GM23338 (cell line): ENCODE results near the gene UBL7. TPM values are rescaled to one million over a fixed set of nuclear protein-coding genes. Genes with fewer than 3 reads are reported as not detected.

ENCODE experiments used
- ATAC-seq: fragments of 200-7000 bp; cut with Tn5 transposase; 3 replicates; pipeline ENCODE4 v1.9.1; 2020
- DNase-seq: peaks from one replicate; pipeline ENCODE4 v3.0.0-alpha.2; 2015; ENCODE audit warnings: low spot score
- H2AFZ ChIP-seq: fragments of 200-600 bp; sonication (generic); 2 replicates; pipeline ENCODE4 v1.8.0; 2016; ENCODE audit warnings: antibody characterized with exemption, mild to moderate bottlenecking, moderate library complexity
- H3F3A ChIP-seq: fragments of 200-600 bp; sonication (generic); replicated peaks from 2 replicates; pipeline ENCODE4 v1.8.0; 2017; ENCODE audit warnings: antibody characterized with exemption, mixed run types, low read depth
- H3K27ac ChIP-seq: fragments of 200-600 bp; sonication (generic); 2 replicates; pipeline ENCODE4 v1.6.1; 2016; ENCODE audit warnings: low read depth
- H3K27me3 ChIP-seq: fragments of 200-600 bp; sonication (generic); 2 replicates; pipeline ENCODE4 v1.8.0; 2016; ENCODE audit warnings: mild to moderate bottlenecking, mixed run types, moderate library complexity; ENCODE audit not compliant: insufficient read depth
- H3K36me3 ChIP-seq: fragments of 200-600 bp; sonication (generic); 2 replicates; pipeline ENCODE4 v1.8.0; 2016; ENCODE audit warnings: mild to moderate bottlenecking; ENCODE audit not compliant: insufficient read depth
- H3K4me1 ChIP-seq: fragments of 200-600 bp; sonication (generic); 2 replicates; pipeline ENCODE4 v1.8.0; 2016; ENCODE audit warnings: mild to moderate bottlenecking, moderate library complexity; ENCODE audit not compliant: insufficient read depth
- H3K4me2 ChIP-seq: fragments of 200-600 bp; sonication (generic); 2 replicates; pipeline ENCODE4 v1.7.1; 2017; ENCODE audit warnings: mixed run types
- H3K4me3 ChIP-seq: fragments of 200-600 bp; sonication (generic); 2 replicates; pipeline ENCODE4 v1.6.1; 2016; ENCODE audit warnings: mixed run types
- H3K79me2 ChIP-seq: fragments of 200-600 bp; sonication (generic); replicated peaks from 2 replicates; pipeline ENCODE4 v1.8.0; 2017; ENCODE audit warnings: mild to moderate bottlenecking; ENCODE audit not compliant: insufficient read depth
- H3K9me2 ChIP-seq: fragments of 200-600 bp; sonication (generic); 2 replicates; pipeline ENCODE4 v1.8.0; 2017; ENCODE audit not compliant: insufficient read depth
- H4K20me1 ChIP-seq: fragments of 200-600 bp; sonication (generic); replicated peaks from 2 replicates; pipeline ENCODE4 v1.8.0; 2017; ENCODE audit warnings: mild to moderate bottlenecking; ENCODE audit not compliant: insufficient read depth
- H3K27ac Mint-ChIP-seq: 2 replicates; pipeline ENCODE4 v1.8.0; 2020; ENCODE audit warnings: inconsistent platforms, mild to moderate bottlenecking, moderate library complexity, mixed read lengths
- H3K27me3 Mint-ChIP-seq: 3 replicates; pipeline ENCODE4 v1.8.0; 2022; ENCODE audit warnings: low read depth, mild to moderate bottlenecking, moderate library complexity, mixed read lengths, inconsistent platforms; ENCODE audit not compliant: insufficient read depth, poor library complexity
- H3K36me3 Mint-ChIP-seq: 3 replicates; pipeline ENCODE4 v1.8.0; 2021; ENCODE audit warnings: low read depth, mild to moderate bottlenecking, inconsistent platforms, moderate library complexity, mixed read lengths
- H3K4me1 Mint-ChIP-seq: 3 replicates; pipeline ENCODE4 v1.8.0; 2020; ENCODE audit warnings: mild to moderate bottlenecking, inconsistent platforms, mixed read lengths
- H3K4me3 Mint-ChIP-seq: 3 replicates; pipeline ENCODE4 v1.8.0; 2021; ENCODE audit warnings: moderate library complexity, mild to moderate bottlenecking, inconsistent platforms, mixed read lengths
- H3K9me3 Mint-ChIP-seq: 3 replicates; pipeline ENCODE4 v1.8.0; 2020; ENCODE audit warnings: moderate library complexity, mild to moderate bottlenecking, inconsistent platforms, mixed read lengths
- CREB1 ChIP-seq: fragments of 250-450 bp; sonication (Bioruptor Pico); IDR thresholded peaks from 2 replicates; pipeline ENCODE4 v1.5.0; 2020; ENCODE audit warnings: low read depth, mild to moderate bottlenecking, moderate library complexity
- CTCF ChIP-seq, 2 experiments: fragments of 200-600 bp in 1 of 2; sonication (generic) in 1 of 2; conservative IDR thresholded peaks; 2 replicates each; pipeline versions ENCODE4 v1.5.1 to v1.6.1; 2016 to 2017; ENCODE audit warnings: antibody characterized with exemption in 2 of 2, low read depth in 2 of 2, mild to moderate bottlenecking in 2 of 2, moderate library complexity in 1 of 2
- EZH2phosphoT487 ChIP-seq: fragments of 200-600 bp; sonication (generic); IDR thresholded peaks from one replicate; pipeline ENCODE4 v1.8.1; 2018; ENCODE audit warnings: antibody characterized with exemption; ENCODE audit not compliant: unreplicated experiment
- JUNB ChIP-seq: IDR thresholded peaks from one replicate; pipeline ENCODE4 v1.6.1; 2016; ENCODE audit warnings: antibody characterized with exemption; ENCODE audit not compliant: unreplicated experiment
- NANOG ChIP-seq: IDR thresholded peaks from 2 replicates; pipeline ENCODE4 v1.6.1; 2016; ENCODE audit warnings: antibody characterized with exemption, borderline replicate concordance
- POLR2AphosphoS5 ChIP-seq: IDR thresholded peaks from 2 replicates; pipeline ENCODE4 v1.6.1; 2016; ENCODE audit warnings: antibody characterized with exemption, low read depth
- STAT1 ChIP-seq: IDR thresholded peaks from one replicate; pipeline ENCODE4 v1.6.1; 2016; ENCODE audit warnings: antibody characterized with exemption; ENCODE audit not compliant: unreplicated experiment
- long read RNA-seq: library from polyadenylated mRNA; unstranded; transcript quantifications from one replicate; pipeline ENCODE4 v2.0.0, GENCODE V29; 2020; ENCODE audit not compliant: unreplicated experiment
- polyA plus RNA-seq: library from polyadenylated mRNA; unstranded; fragments of >200 nt; fragmentation: Nextera tagmentation; extraction: Ambion mirVana; gene quantifications from 2 replicates; pipeline ENCODE4 v1.2.1, GENCODE V29; 2016
- total RNA-seq: library from RNA; depleted of rRNA; stranded (reverse); fragments of >200 nt; shearing (Covaris generic); gene quantifications from 2 replicates; pipeline ENCODE4 v1.2.3, GENCODE V29; 2014; rRNA removed
- TF ChIP-seq, protein P1 (sequence below): IDR thresholded peaks from 2 replicates; pipeline ENCODE4 v1.6.1; 2016; ENCODE audit warnings: antibody characterized with exemption
- TF ChIP-seq, protein P2 (sequence below): IDR thresholded peaks from one replicate; pipeline ENCODE4 v1.6.1; 2018; ENCODE audit warnings: antibody characterized with exemption; ENCODE audit not compliant: unreplicated experiment

The UBL7 gene
- total RNA-seq = 90.0 and 99.2 TPM in 2 replicates
- polyA plus RNA-seq = 71.6 and 73.7 TPM in 2 replicates
- long read RNA-seq, transcript UBL7-202 (11 exons, 1,427 nt) = major isoform, 34 of 93 reads
- long read RNA-seq, transcript UBL7-201 (11 exons, 1,360 nt) = minor isoform, 28 of 93 reads
- long read RNA-seq, partial matches to known transcripts = 9 of 93 reads
- long read RNA-seq, other reads (novel, unspliced or antisense) = 20 of 93 reads

DNA sequence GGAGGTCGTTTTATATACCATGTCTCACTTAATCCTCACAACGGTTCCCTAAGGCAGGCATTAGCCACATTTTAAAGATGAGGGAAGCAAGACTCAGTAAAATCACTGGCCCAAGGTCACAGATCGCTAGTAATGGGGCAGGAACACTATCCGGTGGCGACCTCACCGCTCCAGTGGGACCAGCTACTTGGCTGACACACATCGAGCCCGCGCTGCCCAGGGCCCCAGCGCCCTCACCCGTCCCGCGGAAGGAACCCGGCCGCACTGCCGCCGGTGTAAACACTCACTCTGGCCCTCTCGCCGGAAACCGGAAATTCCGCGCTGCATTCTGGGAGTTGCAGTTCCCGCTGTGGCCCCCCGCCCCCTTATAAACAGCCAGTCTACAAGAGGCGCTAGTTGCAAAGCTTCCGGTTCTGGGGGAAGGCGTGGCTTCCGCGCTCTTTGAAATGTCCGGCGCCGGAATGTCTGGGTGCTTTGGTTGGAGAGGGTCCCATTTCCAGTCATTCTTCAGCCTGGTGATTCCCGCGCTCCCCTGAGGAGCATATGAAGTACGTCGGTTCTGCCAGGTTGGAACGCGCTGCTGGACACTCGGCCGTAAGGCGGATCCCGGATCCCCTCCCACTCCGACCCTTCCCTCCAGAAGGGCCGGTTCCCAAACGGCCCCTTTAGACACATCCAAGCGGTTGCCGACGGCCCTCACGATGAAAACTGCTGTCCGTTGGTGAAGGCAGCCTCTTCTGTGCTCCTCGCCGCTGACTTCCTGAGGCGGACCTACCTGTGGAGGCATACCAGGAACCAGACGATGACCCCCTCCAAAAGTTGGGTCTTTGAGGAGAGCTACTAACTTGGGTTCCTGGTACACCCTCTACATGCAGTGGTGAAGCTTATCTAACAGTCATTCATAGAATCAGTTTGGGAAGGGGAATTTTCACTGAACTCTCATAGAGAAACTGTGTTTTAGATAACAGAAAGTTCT lies at the start of gene UBL7:
TSS of gene UBL7 (minus strand) at position 290 of the 976 bp plus-strand sequence. CDS start 2,293 bp downstream, outside the sequence.
- peaks cover 33% of the 10 kb centered on the region for H3K36me3 Mint-ChIP-seq
- no peaks in the 10 kb centered on the region for H3K9me2 ChIP-seq
- H4K20me1 ChIP-seq = no peaks in the 10 kb centered on the region
- no peaks in the 10 kb centered on the region for H3K27me3 ChIP-seq
- H3K27ac Mint-ChIP-seq = peak within 1 kb of the TSS; percentile 76
- H3K4me2 ChIP-seq = peak within 1 kb of the TSS; percentile 87
- H3K4me3 ChIP-seq = peak within 1 kb of the TSS; percentile 74
- H3K4me1 ChIP-seq = peaks cover 15% of the 10 kb centered on the region
- peak; percentile 100 for DNase-seq
- peak; percentile 97 for ATAC-seq
- peaks cover 12% of the 10 kb centered on the region; the same call in 1 of the 2 replicates for H3F3A ChIP-seq
- peak within 1 kb of the TSS; percentile 67; the same call in 1 of the 2 replicates for H2AFZ ChIP-seq
- peak within 1 kb of the TSS; percentile 92 for H3K4me3 Mint-ChIP-seq
- H3K27me3 Mint-ChIP-seq = peaks cover 3% of the 10 kb centered on the region
- peaks cover 9% of the 10 kb centered on the region for H3K9me3 Mint-ChIP-seq
- peaks cover 16% of the 10 kb centered on the region for H3K79me2 ChIP-seq
- H3K27ac ChIP-seq = peak within 1 kb of the TSS; percentile 94
- TF ChIP-seq STAT1 (no peak), CTCF (conservative IDR thresholded peaks at IDR 0.05; ENCODE audit: low read depth in 2 of 2) (peak in 1 of 2 experiments; percentile 43; a peak in 2 of 4 replicates), POLR2AphosphoS5 (peak; percentile 96), CREB1 (0 out of 2 replicates have a peak, but pooled peaks have one; percentile 22)
- TF ChIP-seq, protein P1, sequence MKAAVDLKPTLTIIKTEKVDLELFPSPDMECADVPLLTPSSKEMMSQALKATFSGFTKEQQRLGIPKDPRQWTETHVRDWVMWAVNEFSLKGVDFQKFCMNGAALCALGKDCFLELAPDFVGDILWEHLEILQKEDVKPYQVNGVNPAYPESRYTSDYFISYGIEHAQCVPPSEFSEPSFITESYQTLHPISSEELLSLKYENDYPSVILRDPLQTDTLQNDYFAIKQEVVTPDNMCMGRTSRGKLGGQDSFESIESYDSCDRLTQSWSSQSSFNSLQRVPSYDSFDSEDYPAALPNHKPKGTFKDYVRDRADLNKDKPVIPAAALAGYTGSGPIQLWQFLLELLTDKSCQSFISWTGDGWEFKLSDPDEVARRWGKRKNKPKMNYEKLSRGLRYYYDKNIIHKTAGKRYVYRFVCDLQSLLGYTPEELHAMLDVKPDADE = peak; percentile 96
- H3K4me1 Mint-ChIP-seq = peaks cover 18% of the 10 kb centered on the region
- H3K36me3 ChIP-seq = no peaks in the 10 kb centered on the region

- H3K36me3 Mint-ChIP-seq = peaks cover 3% of the 10 kb centered on the region; the same call in 2 of the 3 replicates
- H3K27ac ChIP-seq = no peak overlapping the region
- TF ChIP-seq JUNB = no peak
- no peak for TF ChIP-seq EZH2phosphoT487
- no peak for TF ChIP-seq CREB1
- TF ChIP-seq NANOG = no peak
- no peak for TF ChIP-seq CTCF (conservative IDR thresholded peaks at IDR 0.05; ENCODE audit: low read depth in 2 of 2)
- TF ChIP-seq STAT1 = no peak
- TF ChIP-seq, protein P2, sequence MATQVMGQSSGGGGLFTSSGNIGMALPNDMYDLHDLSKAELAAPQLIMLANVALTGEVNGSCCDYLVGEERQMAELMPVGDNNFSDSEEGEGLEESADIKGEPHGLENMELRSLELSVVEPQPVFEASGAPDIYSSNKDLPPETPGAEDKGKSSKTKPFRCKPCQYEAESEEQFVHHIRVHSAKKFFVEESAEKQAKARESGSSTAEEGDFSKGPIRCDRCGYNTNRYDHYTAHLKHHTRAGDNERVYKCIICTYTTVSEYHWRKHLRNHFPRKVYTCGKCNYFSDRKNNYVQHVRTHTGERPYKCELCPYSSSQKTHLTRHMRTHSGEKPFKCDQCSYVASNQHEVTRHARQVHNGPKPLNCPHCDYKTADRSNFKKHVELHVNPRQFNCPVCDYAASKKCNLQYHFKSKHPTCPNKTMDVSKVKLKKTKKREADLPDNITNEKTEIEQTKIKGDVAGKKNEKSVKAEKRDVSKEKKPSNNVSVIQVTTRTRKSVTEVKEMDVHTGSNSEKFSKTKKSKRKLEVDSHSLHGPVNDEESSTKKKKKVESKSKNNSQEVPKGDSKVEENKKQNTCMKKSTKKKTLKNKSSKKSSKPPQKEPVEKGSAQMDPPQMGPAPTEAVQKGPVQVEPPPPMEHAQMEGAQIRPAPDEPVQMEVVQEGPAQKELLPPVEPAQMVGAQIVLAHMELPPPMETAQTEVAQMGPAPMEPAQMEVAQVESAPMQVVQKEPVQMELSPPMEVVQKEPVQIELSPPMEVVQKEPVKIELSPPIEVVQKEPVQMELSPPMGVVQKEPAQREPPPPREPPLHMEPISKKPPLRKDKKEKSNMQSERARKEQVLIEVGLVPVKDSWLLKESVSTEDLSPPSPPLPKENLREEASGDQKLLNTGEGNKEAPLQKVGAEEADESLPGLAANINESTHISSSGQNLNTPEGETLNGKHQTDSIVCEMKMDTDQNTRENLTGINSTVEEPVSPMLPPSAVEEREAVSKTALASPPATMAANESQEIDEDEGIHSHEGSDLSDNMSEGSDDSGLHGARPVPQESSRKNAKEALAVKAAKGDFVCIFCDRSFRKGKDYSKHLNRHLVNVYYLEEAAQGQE = no peak
- no peak overlapping the region for H2AFZ ChIP-seq
- H3K27ac Mint-ChIP-seq = no peak overlapping the region
- H4K20me1 ChIP-seq = no peaks in the 10 kb centered on the region
- H3K4me3 ChIP-seq = no peak overlapping the region
- no peaks in the 10 kb centered on the region for H3K79me2 ChIP-seq
- H3K4me2 ChIP-seq = no peak overlapping the region
- H3K4me1 ChIP-seq = no peaks in the 10 kb centered on the region
- no peaks in the 10 kb centered on the region; the same call in 2 of the 3 replicates for H3K4me1 Mint-ChIP-seq
- H3K27me3 ChIP-seq = no peaks in the 10 kb centered on the region
- H3K9me2 ChIP-seq = no peaks in the 10 kb centered on the region
- H3F3A ChIP-seq = no peaks in the 10 kb centered on the region
- peaks cover 2% of the 10 kb centered on the region for H3K27me3 Mint-ChIP-seq
- H3K4me3 Mint-ChIP-seq = no peak overlapping the region
- H3K9me3 Mint-ChIP-seq = no peaks in the 10 kb centered on the region
- DNase-seq = no peak
- no peaks in the 10 kb centered on the region for H3K36me3 ChIP-seq
- no peak for ATAC-seq
Measured at GRCh38 chr15:74506515-74506840, 45.5 kb upstream of the UBL7 start.
